GM10266 (cell line): ENCODE measurements around the gene ELP1.
"Not testable (repeated sequence)": the region's sequence is repeated elsewhere in the genome, so short reads cannot be mapped to it uniquely, and the experiment has no call there.

ENCODE experiments used
- DNase-seq: peaks from one replicate; pipeline ENCODE4 v3.0.0; 2012; ENCODE audit errors: extremely low spot score
- CTCF ChIP-seq: IDR thresholded peaks from 2 replicates; pipeline ENCODE4 v1.5.1; 2012; ENCODE audit warnings: mild to moderate bottlenecking, low read depth; ENCODE audit not compliant: control insufficient read depth, insufficient read depth; ENCODE audit errors: missing control alignments

The ELP1 gene

GRCh38 chr9:108842610-108843295, 91.2 kb downstream of the ELP1 start:
- TF ChIP-seq CTCF: no peak
- no peak for DNase-seq

- DNase-seq: not testable (repeated sequence)
Measured at GRCh38 chr9:108839561-108839960, 94.4 kb downstream of the ELP1 start.

- TF ChIP-seq CTCF: no peak
- no peak for DNase-seq
Measured at GRCh38 chr9:108838017-108838416, 95.9 kb downstream of the ELP1 start.

- no peak for DNase-seq
Measured at GRCh38 chr9:108837530-108837929, 96.4 kb downstream of the ELP1 start.

GRCh38 chr9:108836781-108837180, 97.1 kb downstream of the ELP1 start:
- no peak for TF ChIP-seq CTCF
- no peak for DNase-seq

More at GRCh38 chr9:108837530-108837929, 96.4 kb downstream of the ELP1 start:
- no peak for TF ChIP-seq CTCF

- no peak for DNase-seq
- TF ChIP-seq CTCF: no peak
Measured at GRCh38 chr9:108836319-108836718, 97.6 kb downstream of the ELP1 start.

GRCh38 chr9:108835831-108836230, 98.1 kb downstream of the ELP1 start:
- no peak for TF ChIP-seq CTCF
- DNase-seq: no peak
